ENCODE measurements around the gene MED13L.

DNA sequence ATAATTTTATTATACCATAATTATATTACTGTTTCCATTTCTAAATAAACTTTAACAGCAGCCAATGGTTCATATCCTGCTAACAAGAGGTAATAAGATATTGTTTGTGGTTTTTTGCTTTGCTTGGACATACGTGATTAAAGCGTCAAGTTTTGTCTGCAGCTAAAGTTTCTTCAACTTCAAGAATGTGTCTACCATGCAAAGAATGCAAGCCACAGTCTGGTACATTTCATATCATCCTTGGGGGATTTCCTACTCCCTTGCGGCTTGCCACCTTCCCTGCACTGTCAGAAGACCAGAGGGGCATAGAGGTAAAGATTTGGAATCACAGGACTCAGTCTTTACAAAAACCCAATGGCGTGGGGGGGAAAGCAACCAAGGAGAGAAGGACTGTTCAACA lies 125.2 kb downstream of the MED13L start:
- TF ChIP-seq ISL1 (CRISPR knock-in tag; IDR thresholded peaks at IDR 0.05) (no peak), RARB (CRISPR knock-in tag; IDR thresholded peaks at IDR 0.05) (no peak), PPARA (CRISPR knock-in tag; IDR thresholded peaks at IDR 0.05; ENCODE audit: borderline replicate concordance) (no peak), ZNF70 (CRISPR knock-in tag; IDR thresholded peaks at IDR 0.05) (no peak), ARNTL (CRISPR knock-in tag; IDR thresholded peaks at IDR 0.05; ENCODE audit: borderline replicate concordance, low read depth) (no peak), CSDC2 (CRISPR knock-in tag; IDR thresholded peaks at IDR 0.05) (no peak), OSR1 (CRISPR knock-in tag; IDR thresholded peaks at IDR 0.05) (no peak)
- TF ChIP-seq, protein P1, sequence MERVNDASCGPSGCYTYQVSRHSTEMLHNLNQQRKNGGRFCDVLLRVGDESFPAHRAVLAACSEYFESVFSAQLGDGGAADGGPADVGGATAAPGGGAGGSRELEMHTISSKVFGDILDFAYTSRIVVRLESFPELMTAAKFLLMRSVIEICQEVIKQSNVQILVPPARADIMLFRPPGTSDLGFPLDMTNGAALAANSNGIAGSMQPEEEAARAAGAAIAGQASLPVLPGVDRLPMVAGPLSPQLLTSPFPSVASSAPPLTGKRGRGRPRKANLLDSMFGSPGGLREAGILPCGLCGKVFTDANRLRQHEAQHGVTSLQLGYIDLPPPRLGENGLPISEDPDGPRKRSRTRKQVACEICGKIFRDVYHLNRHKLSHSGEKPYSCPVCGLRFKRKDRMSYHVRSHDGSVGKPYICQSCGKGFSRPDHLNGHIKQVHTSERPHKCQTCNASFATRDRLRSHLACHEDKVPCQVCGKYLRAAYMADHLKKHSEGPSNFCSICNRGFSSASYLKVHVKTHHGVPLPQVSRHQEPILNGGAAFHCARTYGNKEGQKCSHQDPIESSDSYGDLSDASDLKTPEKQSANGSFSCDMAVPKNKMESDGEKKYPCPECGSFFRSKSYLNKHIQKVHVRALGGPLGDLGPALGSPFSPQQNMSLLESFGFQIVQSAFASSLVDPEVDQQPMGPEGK (CRISPR knock-in tag; IDR thresholded peaks at IDR 0.05; ENCODE audit: borderline replicate concordance), result no peak
- TF ChIP-seq, protein P2, sequence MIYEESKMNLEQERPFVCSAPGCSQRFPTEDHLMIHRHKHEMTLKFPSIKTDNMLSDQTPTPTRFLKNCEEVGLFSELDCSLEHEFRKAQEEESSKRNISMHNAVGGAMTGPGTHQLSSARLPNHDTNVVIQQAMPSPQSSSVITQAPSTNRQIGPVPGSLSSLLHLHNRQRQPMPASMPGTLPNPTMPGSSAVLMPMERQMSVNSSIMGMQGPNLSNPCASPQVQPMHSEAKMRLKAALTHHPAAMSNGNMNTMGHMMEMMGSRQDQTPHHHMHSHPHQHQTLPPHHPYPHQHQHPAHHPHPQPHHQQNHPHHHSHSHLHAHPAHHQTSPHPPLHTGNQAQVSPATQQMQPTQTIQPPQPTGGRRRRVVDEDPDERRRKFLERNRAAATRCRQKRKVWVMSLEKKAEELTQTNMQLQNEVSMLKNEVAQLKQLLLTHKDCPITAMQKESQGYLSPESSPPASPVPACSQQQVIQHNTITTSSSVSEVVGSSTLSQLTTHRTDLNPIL (CRISPR knock-in tag; IDR thresholded peaks at IDR 0.05; ENCODE audit: low read depth), result no peak
